Stimulated activated CD4-positive, alpha-beta T cell treated with anti-CD3 and anti-CD28 coated beads, Interleukin-4, amount 100 ng/mL, for 1 hour (primary cell): Measurements from ENCODE around the gene CERS1.

Experiments
- DNase-seq: peaks from one replicate; pipeline ENCODE4 v3.0.0-alpha.2; 2020

Gene CERS1

DNA sequence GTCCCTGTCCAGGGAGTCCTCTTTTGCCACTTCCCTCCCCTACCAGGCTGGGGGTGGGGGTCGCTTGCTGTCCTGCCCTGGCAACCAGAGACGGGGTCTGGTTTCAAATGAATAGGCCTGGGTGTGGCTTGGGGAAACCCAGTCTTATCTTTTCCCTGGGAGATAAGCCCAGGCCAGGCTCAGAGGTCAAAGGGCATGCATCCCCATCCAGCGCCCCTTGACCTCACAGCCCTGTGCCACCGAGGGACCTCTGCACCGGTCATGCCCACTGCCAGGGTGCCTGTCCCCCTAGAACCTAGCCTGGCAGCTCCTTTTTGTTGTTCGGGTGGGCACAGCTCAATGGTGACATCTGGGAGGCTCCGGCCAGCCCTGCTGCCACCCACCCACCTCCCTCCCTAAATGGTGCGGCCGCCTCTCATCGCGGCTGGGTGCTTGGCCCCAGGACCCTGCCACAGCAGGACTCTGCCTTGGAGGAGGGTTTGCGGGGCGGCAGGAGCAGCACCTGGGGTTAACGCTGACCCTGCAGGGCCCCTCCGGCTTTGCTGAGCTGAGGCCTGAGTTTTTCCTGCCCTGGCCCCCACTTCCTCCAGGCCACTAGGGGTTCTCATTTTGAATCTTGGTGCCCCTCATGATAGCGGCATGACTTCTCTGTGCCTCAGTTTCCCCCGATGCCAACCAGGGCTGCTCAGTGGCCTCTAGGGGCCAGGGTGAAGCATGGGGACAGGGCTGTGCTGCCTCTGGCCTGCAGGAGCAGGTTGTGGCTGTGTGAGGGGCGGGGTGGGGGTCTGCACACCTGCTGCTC is 2.9 kb upstream of the CERS1 start:
- no peak for DNase-seq

DNA sequence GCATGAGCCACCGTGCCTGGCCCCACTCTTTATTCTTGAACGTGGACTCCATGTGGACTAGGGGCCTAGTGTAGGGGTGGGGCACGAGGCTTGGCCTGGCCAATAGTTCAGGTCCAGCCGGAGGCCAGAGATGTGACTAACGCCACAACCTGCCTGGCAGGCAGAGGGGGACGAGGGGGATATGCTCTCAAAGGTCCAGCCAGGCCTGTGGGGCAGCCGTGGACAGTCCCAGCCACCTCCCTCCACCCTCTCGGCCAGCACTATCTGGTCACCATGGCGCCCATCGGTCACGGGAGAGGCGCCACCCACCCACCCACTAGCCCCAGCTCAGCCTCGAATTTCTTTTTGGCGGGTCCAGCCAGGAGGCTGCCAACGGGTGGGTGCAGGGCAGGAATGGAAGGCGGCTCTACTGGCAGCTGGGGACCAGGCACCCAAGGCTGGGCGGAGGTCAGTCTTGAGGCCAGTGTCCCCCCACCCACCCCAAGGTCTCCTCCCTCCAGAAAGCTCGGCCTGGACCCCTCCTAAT is 2.2 kb upstream of the CERS1 start:
- DNase-seq: no peak

DNA sequence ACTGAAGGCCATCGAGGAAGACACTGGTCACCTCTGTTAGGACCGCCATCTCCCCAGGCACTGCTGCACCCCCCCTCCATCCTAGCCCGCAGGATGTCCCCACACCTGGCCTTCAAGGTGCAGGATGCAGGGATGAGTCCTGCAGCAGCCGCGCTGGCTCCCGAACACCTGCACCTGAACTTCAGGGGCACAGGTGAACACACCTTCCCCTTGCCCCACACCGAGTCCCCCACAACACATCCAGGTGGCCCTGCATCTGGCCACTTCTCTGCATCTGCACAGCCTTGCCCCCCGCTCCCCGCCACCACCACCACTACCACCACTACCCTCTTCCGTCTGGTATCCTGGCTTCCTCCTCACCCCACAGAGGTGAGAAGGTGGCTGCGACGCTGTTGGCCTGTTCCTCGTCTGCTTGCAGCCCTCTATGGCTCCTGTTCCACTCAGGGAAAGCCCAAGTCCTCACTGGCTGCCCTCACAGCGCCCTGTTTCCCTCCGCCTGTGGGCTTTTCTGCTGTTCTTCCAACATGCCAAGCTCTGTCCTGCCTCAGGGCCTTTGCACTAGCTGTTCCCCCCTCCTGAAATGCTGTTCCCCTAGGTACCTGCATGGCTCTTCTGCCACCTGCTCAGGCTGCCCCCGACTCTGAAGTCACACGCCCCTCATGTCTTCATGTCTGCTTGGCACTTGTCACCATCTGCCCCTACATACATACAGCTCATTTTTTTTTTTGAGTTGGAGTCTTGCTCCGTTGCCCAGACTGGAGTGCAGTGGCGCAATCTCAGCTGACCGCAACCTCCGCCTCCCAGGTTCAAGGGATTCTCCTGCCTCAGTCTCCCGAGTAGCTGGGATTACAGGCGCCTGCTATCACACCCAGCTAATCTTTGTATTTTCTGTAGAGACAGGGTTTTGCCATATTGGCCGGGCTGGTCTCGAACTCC is 1.4 kb upstream of the CERS1 start:
- DNase-seq: no peak

- DNase-seq: no peak
These were observed 473 bp upstream of the CERS1 start for GRCh38 chr19:18896421-18896841.

DNA sequence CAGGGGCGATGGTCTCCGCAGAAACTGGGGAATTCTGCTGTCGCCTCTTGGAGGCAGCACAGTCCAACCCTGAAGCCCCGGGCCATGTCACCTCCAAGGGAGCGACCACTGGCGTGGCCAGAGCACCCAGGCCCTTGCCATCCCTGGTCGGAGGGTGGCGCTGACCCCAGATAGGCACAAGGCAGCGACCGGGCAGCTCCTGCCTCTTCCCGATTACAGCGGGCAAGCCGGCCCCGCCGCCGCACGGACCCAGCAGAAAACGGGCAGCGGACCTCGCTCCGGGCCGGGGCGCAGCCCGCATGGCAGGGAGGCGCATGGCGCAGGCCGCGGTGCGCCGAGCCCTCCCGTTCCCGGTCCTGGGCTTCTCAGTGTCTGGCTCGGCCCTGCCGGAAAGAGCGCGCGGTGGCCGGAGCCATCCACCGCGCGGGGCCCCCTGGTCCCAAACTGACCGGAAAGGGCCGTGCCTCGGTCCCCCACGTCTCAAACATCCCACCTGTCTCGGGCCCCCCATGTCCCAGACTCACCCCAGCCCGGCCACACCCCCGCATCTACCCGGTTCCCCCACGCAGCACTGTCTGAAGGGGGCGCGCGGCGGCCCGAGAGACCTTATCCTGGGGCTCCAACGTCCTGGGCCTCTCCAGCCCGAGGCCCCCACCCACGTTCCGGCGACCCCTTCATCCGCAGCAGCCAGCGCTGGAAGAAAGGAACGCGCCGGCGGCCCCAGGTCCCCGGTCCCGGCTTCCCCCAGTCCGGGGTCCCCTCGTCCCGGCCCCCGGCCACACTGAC is 727 bp downstream of the CERS1 start:
- DNase-seq: no peak

DNA sequence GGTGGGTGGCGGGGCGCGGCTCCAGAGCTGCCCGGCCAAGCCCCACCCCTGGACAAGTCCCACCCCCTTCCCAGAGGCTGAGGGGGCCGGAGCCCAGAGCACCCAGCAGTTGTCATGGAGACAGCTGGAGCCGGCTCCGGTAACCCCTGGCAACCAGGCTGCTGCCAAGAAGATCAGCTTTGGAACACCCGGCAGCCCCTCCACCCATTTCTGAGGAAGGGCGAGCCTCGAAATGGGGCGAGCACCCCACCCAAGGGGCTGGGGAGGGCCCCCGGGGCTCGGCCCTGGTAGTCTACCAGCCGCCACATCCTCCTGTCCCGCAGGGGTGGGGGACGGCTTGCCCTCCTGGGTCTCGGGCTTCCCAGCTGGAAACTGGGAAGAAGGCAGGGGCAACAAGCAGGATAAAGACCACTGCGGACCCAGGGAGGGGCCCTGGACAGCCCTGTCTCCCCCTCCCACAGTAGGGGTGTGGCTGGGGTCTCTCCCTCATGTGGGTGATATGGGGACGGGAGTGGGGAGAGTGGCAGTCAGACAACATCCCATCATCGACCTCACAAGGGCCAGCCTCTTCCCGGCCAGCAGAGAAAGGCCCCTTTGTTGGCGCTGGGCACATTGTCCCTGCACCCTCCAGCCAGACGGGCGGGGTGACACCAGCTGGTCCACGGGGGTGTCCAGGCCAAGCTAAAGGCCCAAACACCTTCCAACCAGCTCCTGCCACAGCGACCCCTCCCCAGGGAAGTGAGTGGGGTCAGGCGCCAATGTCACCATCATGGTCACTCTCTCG is 1.5 kb downstream of the CERS1 start:
- DNase-seq: no peak

GRCh38 chr19:18893587-18894253 is 2.2 kb downstream of the CERS1 start:
- DNase-seq: no peak

GRCh38 chr19:18889949-18890745 is 5.8 kb downstream of the CERS1 start:
- no peak for DNase-seq

- DNase-seq: no peak
These were observed 9.0 kb downstream of the CERS1 start for GRCh38 chr19:18886972-18887371.

DNA sequence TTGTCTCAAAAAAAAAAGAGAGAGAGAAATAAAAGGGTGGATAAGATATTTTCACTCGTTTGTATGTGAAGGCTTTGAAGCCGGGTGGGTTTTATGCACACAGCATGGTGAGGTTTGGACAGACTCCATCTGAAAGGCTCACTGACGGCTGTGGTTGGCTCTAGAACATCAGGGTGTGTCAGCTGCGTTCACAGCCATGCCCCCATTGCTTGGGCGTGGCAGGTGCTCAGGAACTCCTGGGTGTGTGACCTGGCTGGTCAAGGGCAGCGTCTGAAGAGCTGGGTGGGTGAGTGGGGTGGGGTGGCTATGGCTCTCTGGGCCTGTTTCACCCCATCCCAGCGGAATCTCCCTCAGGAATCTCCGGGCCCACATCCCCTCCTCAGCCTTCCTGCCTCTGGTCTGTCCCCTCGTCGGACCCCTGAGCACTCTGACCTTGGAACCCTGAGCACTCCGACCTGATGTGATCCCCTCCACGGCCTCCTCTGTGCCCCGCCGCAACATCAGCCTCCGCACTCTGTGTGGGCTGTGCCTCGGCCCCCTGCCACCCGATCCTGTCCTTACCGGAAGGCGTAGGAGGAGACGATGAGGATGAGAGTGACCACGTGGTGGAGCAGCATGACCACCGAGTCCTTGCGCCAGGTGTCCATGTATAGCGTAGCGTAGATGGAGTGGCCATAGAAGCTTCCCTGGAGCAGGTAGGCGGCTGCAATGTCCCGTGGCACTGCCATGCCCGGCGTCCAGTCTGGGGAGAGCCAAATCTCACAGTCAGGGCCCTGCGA is 12.2 kb downstream of the CERS1 start:
- no peak for DNase-seq

- no peak for DNase-seq
These were observed 14.5 kb downstream of the CERS1 start for GRCh38 chr19:18881491-18881890.

DNA sequence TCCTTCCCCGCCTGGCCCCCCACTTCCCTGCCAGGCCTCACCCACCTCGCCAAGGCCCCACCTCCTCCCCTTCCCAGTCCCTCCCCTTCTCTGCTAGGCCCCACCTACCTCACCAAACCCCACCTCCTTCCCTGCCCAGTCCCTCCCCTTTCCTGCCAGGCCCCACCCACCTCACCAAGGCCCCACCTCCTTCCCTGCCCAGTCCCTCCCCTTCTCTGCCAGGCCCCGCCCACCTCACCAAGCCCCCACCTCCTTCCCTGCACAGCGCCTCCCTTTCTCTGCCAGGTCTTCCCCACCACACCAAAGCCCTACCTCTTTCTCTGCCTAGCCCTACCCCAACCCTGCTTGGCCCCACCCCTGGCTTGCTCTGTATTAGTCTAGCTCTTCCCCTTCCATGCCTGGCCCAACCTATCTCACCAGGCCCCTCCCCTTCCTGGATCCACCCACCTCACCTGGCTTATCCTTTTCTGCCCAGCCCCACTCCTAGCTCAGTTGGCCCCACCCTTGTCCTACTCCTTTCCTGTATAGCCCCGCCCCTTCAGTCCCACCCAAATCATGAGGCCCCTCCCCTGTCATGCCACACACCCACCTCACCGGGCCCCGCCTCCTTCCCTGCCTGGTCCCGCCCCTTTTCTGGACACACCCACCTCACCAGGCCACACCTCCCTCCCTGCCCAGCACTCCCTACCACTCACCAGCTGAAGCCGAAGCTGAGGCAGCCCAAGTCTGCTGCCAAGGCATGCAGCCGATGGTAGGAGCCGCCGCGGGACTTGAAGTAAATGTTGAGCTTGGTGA is 16.2 kb downstream of the CERS1 start:
- DNase-seq: no peak

- no peak for DNase-seq
These were observed 16.9 kb downstream of the CERS1 start for GRCh38 chr19:18878858-18879578.

GRCh38 chr19:18878058-18878797 is 17.7 kb downstream of the CERS1 start:
- no peak for DNase-seq

- no peak for DNase-seq
These were observed 19.1 kb downstream of the CERS1 start for GRCh38 chr19:18876865-18877264.

- DNase-seq: no peak
These were observed 20.2 kb downstream of the CERS1 start for GRCh38 chr19:18875726-18876125.

DNA sequence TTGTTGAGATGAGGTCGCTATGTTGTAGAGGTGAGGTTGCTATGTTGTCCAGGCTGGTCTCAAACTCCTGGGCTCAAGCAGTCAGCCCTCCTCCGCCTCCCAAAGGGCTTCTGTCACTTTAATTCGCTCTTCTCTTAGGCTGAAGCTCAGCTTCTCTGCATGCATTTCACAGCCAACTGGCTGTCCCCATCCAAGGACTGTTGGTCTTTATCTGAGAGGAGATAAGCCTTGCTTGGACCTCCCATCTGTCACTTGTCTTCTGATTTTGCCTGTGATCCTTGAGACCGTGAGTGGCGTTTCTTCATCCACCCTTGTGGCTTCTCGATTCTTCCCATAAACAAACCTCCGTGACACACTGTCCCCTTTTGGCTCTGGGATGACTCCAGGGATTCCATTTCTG is 24.4 kb downstream of the CERS1 start:
- no peak for DNase-seq
